Naive thymus-derived CD4-positive, alpha-beta T cell (primary cell): ENCODE measurements around the gene INO80D. TPM values are rescaled to one million over a fixed set of nuclear protein-coding genes. Genes with fewer than 3 reads are reported as not detected.

Experiments used
- ATAC-seq: fragments of 150-1000 bp; cut with Tn5 transposase; 2 replicates; pipeline ENCODE4 v1.10.0; 2021; ENCODE audit warnings: mild to moderate bottlenecking, moderate library complexity
- CTCF ChIA-PET: fragments of 350-600 bp; sonication (Branson Sonifier 250); formaldehyde crosslinking; loops from one replicate; lab custom pipeline; 2021; ENCODE audit warnings: antibody characterized with exemption; lab: Charles Lee
- POLR2A ChIA-PET: fragments of 350-600 bp; sonication (Branson Sonifier 250); formaldehyde crosslinking; loops from one replicate; lab custom pipeline; 2021; ENCODE audit warnings: antibody characterized with exemption, inconsistent platforms; lab: Charles Lee
- DNase-seq, 9 donors: peaks; one replicate each; pipeline versions ENCODE4 v3.0.0 to v3.0.0-alpha.2; 2020 to 2022; ENCODE audit warnings: mixed read lengths in 1 of 9
- H3K27ac ChIP-seq: one replicate; pipeline ENCODE4 v1.7.0; 2013; ENCODE audit warnings: mild to moderate bottlenecking, low read depth, low read length, moderate library complexity
- H3K27me3 ChIP-seq, 2 donors: one replicate each; pipeline ENCODE4 v1.7.0; 2013; ENCODE audit warnings: low read length in 2 of 2, mild to moderate bottlenecking in 2 of 2, moderate library complexity in 2 of 2; ENCODE audit not compliant: control insufficient read depth in 2 of 2, insufficient read depth in 2 of 2
- H3K36me3 ChIP-seq, 3 experiments: 1 replicate in 2 of 3; 2 replicates in 1 of 3; pipeline ENCODE4 v1.7.0; 2013; ENCODE audit warnings: low read length in 3 of 3, mild to moderate bottlenecking in 3 of 3, moderate library complexity in 1 of 3; ENCODE audit not compliant: insufficient read depth in 3 of 3, control insufficient read depth in 2 of 3
- H3K4me1 ChIP-seq, 2 donors: one replicate each; pipeline ENCODE4 v1.7.0; 2013; ENCODE audit warnings: low read length in 2 of 2, mild to moderate bottlenecking in 2 of 2, moderate library complexity in 1 of 2; ENCODE audit not compliant: control insufficient read depth in 2 of 2, insufficient read depth in 2 of 2
- H3K4me3 ChIP-seq: 2 replicates; pipeline ENCODE4 v1.7.0; 2013; ENCODE audit warnings: mild to moderate bottlenecking, low read length
- H3K9me3 ChIP-seq, 3 experiments: 1 replicate in 2 of 3; 2 replicates in 1 of 3; pipeline ENCODE4 v1.7.0; 2013; ENCODE audit warnings: low read length in 3 of 3; ENCODE audit not compliant: control insufficient read depth in 2 of 3
- H3K27ac Mint-ChIP-seq, 9 donors: one replicate each; pipeline ENCODE4 v1.8.0; 2020 to 2022; ENCODE audit warnings: mixed read lengths in 9 of 9, mild to moderate bottlenecking in 8 of 9, moderate library complexity in 5 of 9, inconsistent platforms in 2 of 9
- H3K27me3 Mint-ChIP-seq, 5 donors: one replicate each; pipeline ENCODE4 v1.8.0; 2021 to 2022; ENCODE audit warnings: mixed read lengths in 5 of 5, mild to moderate bottlenecking in 1 of 5
- H3K36me3 Mint-ChIP-seq, 5 donors: one replicate each; pipeline ENCODE4 v1.8.0; 2020 to 2022; ENCODE audit warnings: mixed read lengths in 5 of 5, mild to moderate bottlenecking in 3 of 5, inconsistent platforms in 1 of 5
- H3K4me1 Mint-ChIP-seq, 7 donors: one replicate each; pipeline ENCODE4 v1.8.0; 2020 to 2022; ENCODE audit warnings: mixed read lengths in 7 of 7, mild to moderate bottlenecking in 3 of 7, inconsistent platforms in 1 of 7
- H3K4me3 Mint-ChIP-seq, 10 donors: one replicate each; pipeline ENCODE4 v1.8.0; 2020 to 2022; ENCODE audit warnings: mild to moderate bottlenecking in 10 of 10, mixed read lengths in 10 of 10, moderate library complexity in 6 of 10, inconsistent platforms in 2 of 10
- H3K9me3 Mint-ChIP-seq, 11 donors: one replicate each; pipeline ENCODE4 v1.8.0; 2020 to 2022; ENCODE audit warnings: mixed read lengths in 11 of 11, mild to moderate bottlenecking in 4 of 11, inconsistent platforms in 1 of 11, moderate library complexity in 1 of 11
- intact Hi-C, 2 donors: fragments of 100-400 bp; cut with micrococcal nuclease; formaldehyde crosslinking; loops; one replicate each; pipeline ENCODE4 v1.15.1; 2023
- polyA plus RNA-seq, 2 donors: library from polyadenylated mRNA; unstranded; fragments of 300-500 nt; fragmentation: Illumina TruSeq; gene quantifications; one replicate each; pipeline ENCODE4 v1.2.3, GENCODE V29; 2021
- total RNA-seq, 6 experiments: library from RNA in 5 of 6; stranded (reverse) in 5 of 6; gene quantifications; 1 replicate in 5 of 6; 2 replicates in 1 of 6; pipeline ENCODE4 v1.2.3 and lab custom pipeline; 2021 to 2026

INO80D gene
- total and polyA plus RNA-seq, 7 experiments from 2014 or later: 13.4 to 50.9 (median 43.1) TPM

DNA sequence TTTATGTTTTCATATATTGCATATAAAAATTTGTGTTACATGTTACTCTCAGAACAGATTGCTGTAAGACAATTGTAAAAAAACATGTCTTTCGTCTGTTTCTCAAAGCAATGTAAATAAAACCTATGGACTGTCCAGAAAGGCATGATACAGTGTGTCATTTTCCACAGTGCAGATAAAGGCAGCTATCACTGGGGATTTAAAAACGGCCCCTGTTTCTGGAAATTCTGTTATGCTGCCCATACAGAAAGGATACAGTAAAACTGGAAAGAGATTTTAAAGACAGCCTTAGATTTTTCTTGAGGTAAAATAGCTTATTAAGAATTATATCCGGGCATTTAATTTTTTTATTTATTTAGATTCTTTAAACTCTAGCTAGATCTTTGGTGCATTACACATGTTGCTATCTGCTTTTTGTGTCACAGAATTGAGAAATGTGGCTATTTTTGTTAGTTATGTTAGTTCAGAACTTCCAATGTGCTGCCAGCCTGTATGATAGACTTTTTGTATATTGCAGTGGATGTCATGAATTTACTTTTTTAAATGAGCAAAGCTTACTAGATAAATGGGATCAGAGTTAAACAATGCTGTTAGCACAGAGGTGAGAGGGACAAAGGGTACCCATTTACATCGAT, 859 bp upstream of the INO80D start:
- peak overlapping the region; percentile 97 for H3K27ac ChIP-seq
- peaks cover 0 to 3% (median 0%) of the 10 kb centered on the region in 11 donors for H3K9me3 Mint-ChIP-seq
- H3K4me3 ChIP-seq: peak overlapping the region; percentile 97
- ATAC-seq (no peak), DNase-seq (peak in 1 of 9 donors; percentile 4)
- H3K27me3 Mint-ChIP-seq: no peaks in the 10 kb centered on the region
- ChIA-PET CTCF (interaction anchor here (0.5 to 0.6 kb wide), 2 partner anchors 54 to 1819 kb away, joined by 3 to 7 read pairs; no protein-coding TSS in a partner anchor), POLR2A (interaction anchor here (0.6 to 2.0 kb wide), 9 partner anchors 10 to 1078 kb away, joined by 3 to 16 read pairs (median 3); partner anchors contain the start of genes EEF1B2, FASTKD2, MDH1B and NDUFS1)
- H3K4me1 Mint-ChIP-seq: peaks cover 16 to 51% (median 38%) of the 10 kb centered on the region in 7 donors
- intact Hi-C loops: loop anchor here (1.0 to 10.0 kb wide), 13 partner anchors 32 to 1440 kb away; partner anchors contain the start of genes EEF1B2 (in 2 of the 2), FASTKD2 (in 2 of the 2), KLF7 (in 2 of the 2) and MDH1B (in 2 of the 2)
- H3K36me3 ChIP-seq: peaks cover 0 to 3% (median 0%) of the 10 kb centered on the region in 3 experiments
- peaks cover 0 to 9% (median 3%) of the 10 kb centered on the region in 5 donors for H3K36me3 Mint-ChIP-seq
- H3K4me1 ChIP-seq: peaks cover 0 to 5% of the 10 kb centered on the region in 2 donors
- H3K27ac Mint-ChIP-seq: peak overlapping the region; percentile 75 to 100 (median 94)
- H3K9me3 ChIP-seq: no peaks in the 10 kb centered on the region
- no peaks in the 10 kb centered on the region for H3K27me3 ChIP-seq
- H3K4me3 Mint-ChIP-seq: peak overlapping the region; percentile 80 to 99 (median 98)

DNA sequence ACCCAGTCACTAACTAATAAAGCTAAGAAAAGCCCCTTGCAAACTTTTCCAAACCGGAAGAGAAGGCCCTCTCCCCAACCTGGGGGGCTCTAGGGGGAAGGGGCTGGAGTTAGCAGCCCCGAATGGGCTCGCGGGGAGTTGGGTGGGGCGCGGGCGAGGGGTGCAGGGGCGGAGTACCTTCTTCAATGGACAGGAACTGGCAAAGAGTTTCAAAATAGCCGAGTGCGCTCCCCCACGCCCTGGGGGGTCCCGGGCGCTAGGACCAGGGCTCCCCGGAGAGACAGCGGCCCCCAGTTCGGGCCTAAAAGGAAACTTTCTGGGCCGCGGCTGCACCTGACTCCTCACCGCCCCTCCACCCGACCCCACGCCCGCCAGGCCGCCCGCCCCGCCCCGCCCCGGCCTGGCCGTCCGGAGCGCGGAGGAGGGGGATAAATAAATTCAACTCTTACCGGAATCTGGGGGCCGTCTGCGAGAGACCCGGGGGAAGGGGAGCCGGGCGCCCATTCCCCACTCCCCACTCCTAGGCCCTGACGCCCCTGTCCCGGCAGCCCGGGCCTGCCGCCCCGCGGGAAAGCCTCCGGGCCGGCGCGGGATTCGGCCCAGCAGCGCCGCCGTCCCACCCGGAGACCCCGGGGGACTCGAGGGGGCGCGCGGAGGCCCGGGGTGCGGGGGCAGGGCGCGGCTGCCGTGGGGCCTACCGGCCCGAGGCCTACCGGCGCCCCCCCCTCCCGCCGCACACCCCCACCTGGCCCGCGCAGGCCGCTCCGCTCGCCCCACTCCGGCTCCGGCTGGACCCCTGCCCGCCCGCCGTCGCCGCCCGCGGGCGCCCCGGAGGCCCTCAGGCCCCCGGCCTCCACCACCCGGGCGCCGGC, 868 bp downstream of the INO80D start:
- Mint-ChIP-seq H3K27ac (peak overlapping the region; percentile 95 to 100 (median 98)), H3K4me3 (peak overlapping the region; percentile 95 to 99 (median 98)), H3K27me3 (no peaks in the 10 kb centered on the region), H3K36me3 (peaks cover 0 to 9% (median 4%) of the 10 kb centered on the region in 5 donors), H3K4me1 (peaks cover 26 to 63% (median 50%) of the 10 kb centered on the region in 7 donors), H3K9me3 (peaks cover 0 to 3% (median 0%) of the 10 kb centered on the region in 11 donors)
- H3K36me3 ChIP-seq: no peaks in the 10 kb centered on the region
- H3K4me1 ChIP-seq: peaks cover 0 to 9% of the 10 kb centered on the region in 2 donors
- DNase-seq (peak in 8 of 9 donors; percentile 42 to 80 (median 66)), ATAC-seq (peak; percentile 48)
- intact Hi-C loops: loop anchor here (1.0 to 10.0 kb wide), 12 partner anchors 18 to 1540 kb away; partner anchors contain the start of genes FASTKD2 (in 2 of the 2), KLF7 (in 2 of the 2), MDH1B (in 2 of the 2) and CREB1 (in 1 of the 2)
- CTCF ChIA-PET: interaction anchor here (1.0 kb wide), 2 partner anchors 54 to 76 kb away, joined by 3 read pairs; no protein-coding TSS in a partner anchor
- no peaks in the 10 kb centered on the region for H3K9me3 ChIP-seq
- peak overlapping the region; percentile 97 for H3K4me3 ChIP-seq
- no peaks in the 10 kb centered on the region for H3K27me3 ChIP-seq
- H3K27ac ChIP-seq: peak overlapping the region; percentile 97
- POLR2A ChIA-PET: interaction anchor here (0.7 to 2.3 kb wide), 13 partner anchors 11 to 1540 kb away, joined by 3 to 16 read pairs (median 4); partner anchors contain the start of genes EEF1B2, KLF7, METTL21A and NDUFS1

DNA sequence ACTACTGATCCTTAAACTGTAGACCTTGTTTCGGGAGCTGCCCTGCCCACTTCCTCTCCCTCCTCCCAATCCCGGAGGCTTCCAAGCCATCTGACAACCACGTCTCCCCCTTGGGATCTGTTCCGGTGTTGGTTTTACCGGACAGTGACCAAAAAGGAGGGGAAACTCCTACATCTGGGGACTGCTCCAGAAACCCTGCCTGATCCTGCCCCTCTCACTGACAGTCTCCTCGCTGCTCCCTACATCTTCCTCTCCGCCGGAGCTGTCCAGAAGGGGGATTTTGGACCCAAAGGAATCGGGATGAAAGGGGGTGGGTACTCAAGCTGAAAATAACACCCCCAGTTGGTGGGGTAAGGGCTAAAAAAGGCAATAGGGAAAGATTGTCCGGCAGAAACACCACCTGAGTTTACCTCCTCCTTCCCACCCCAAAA, 1.5 kb downstream of the INO80D start:
- H3K27me3 Mint-ChIP-seq: no peaks in the 10 kb centered on the region
- Histone ChIP-seq H3K27ac (peak overlapping the region; percentile 97), H3K9me3 (no peaks in the 10 kb centered on the region), H3K36me3 (no peaks in the 10 kb centered on the region), H3K4me1 (peaks cover 0 to 9% of the 10 kb centered on the region in 2 donors), H3K27me3 (no peaks in the 10 kb centered on the region), H3K4me3 (peak overlapping the region; percentile 96)
- ChIA-PET POLR2A (interaction anchor here (0.7 to 2.3 kb wide), 4 partner anchors 25 to 1082 kb away, joined by 3 to 15 read pairs (median 6); partner anchors contain the start of genes EEF1B2, KLF7 and NDUFS1), CTCF (no interaction called here)
- intact Hi-C loops: loop anchor here (2.0 to 10.0 kb wide), 4 partner anchors 18 to 1080 kb away; partner anchors contain the start of genes FASTKD2 (in 1 of the 2), KLF7 (in 1 of the 2), MDH1B (in 1 of the 2) and ZDBF2 (in 1 of the 2)
- peak in 5 of 9 donors; percentile 7 to 30 (median 20) for DNase-seq
- peaks cover 0 to 9% (median 3%) of the 10 kb centered on the region in 5 donors for H3K36me3 Mint-ChIP-seq
- H3K27ac Mint-ChIP-seq: peak overlapping the region; percentile 95 to 99 (median 97)
- peaks cover 0 to 3% (median 0%) of the 10 kb centered on the region in 11 donors for H3K9me3 Mint-ChIP-seq
- no peak for ATAC-seq
- H3K4me1 Mint-ChIP-seq: peaks cover 30 to 67% (median 56%) of the 10 kb centered on the region in 7 donors
- H3K4me3 Mint-ChIP-seq: peak overlapping the region; percentile 94 to 99 (median 98)

DNA sequence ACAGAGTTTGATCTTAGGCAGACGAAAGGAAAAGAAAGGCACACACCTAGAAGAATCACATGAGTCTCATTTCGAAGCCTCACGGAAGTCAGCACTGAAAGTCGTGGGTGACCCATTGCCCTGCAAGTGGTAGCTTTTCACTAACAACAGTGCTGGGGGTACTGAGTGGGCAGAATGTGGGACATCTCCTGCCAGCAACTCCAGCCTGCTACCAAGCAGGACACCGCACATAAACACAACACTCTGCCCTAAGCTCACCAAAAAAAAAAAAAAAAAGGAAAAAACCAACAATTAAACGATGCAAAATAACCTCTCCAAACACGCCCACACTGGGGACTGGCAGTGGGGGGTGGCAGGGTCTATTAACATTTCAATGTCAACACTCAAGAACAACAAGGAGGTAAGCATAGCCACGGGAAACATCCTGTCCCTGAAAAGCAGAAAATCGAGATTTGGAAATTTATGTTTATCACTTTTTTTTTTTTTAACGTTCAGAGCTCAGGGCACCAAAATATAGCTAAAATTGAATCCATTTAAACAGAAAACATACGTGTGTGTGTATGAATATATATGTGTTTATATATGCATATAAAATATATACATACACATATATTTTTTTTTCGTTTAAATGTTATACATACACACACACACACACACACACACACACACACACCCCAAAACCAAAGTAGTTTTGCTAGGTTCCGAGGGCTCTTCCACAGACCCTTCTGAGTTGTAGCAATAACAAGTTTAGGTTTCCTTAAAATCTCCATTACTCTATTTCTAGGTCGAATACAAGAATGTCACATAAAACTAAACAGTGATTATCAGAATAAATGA, 2.2 kb downstream of the INO80D start:
- DNase-seq: peak in 7 of 9 donors; percentile 7 to 38 (median 19)
- peaks cover 0 to 9% of the 10 kb centered on the region in 2 donors for H3K4me1 ChIP-seq
- Mint-ChIP-seq H3K4me1 (peaks cover 32 to 65% (median 54%) of the 10 kb centered on the region in 7 donors), H3K4me3 (peak overlapping the region; percentile 94 to 99 (median 98)), H3K27ac (peak overlapping the region; percentile 95 to 99 (median 97)), H3K9me3 (peaks cover 0 to 3% (median 0%) of the 10 kb centered on the region in 11 donors), H3K36me3 (peaks cover 0 to 6% (median 0%) of the 10 kb centered on the region in 5 donors), H3K27me3 (no peaks in the 10 kb centered on the region)
- ATAC-seq: no peak
- H3K36me3 ChIP-seq: no peaks in the 10 kb centered on the region
- peak overlapping the region; percentile 97 for H3K27ac ChIP-seq
- no peaks in the 10 kb centered on the region for H3K27me3 ChIP-seq
- no peaks in the 10 kb centered on the region for H3K9me3 ChIP-seq
- POLR2A ChIA-PET: interaction anchor here (0.6 to 2.3 kb wide), 4 partner anchors 24 to 1115 kb away, joined by 5 to 15 read pairs (median 6); partner anchors contain the start of genes EEF1B2, KLF7 and NDUFS1
- H3K4me3 ChIP-seq: peak overlapping the region; percentile 96
- CTCF ChIA-PET: interaction anchor here (0.7 kb wide), 1 partner anchor 191 kb away, joined by 3 read pairs; the partner anchor contains the start of gene ZDBF2
- intact Hi-C loops: loop anchor here (2.0 to 10.0 kb wide), 4 partner anchors 17 to 1081 kb away; partner anchors contain the start of genes FASTKD2 (in 1 of the 2), KLF7 (in 1 of the 2), MDH1B (in 1 of the 2) and ZDBF2 (in 1 of the 2)

DNA sequence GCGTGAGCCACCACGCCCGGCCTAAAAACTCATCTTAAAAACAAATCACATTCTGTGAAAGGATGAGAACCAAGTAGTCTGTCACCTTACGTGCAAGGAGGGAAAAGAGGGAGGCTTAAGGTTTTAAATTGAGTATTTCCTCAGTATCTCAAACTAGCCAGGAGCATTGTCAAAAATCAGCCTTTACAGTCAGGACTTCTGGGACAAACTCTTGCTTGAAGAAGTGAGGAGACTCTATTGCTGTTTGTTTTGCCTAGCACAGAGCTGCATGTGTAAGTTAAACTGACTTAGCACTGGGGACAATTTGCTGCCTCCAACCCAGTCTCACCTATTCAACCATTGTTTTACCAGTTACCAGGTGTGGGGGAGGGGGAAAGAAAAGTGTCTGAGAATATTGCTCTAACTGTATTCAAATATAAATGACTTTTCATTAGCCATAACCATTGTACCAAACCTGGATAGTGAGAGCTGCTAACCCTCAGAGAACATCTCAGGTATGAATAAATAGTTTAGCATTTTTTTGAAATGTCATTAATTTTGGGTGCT, 3.6 kb downstream of the INO80D start:
- Histone ChIP-seq H3K4me1 (peaks cover 0 to 9% of the 10 kb centered on the region in 2 donors), H3K27me3 (no peaks in the 10 kb centered on the region), H3K4me3 (no peak overlapping the region), H3K9me3 (no peaks in the 10 kb centered on the region), H3K27ac (no peak overlapping the region), H3K36me3 (no peaks in the 10 kb centered on the region)
- H3K27ac Mint-ChIP-seq: peak overlapping the region in 3 of 9 donors; percentile 8 to 32 (median 28)
- H3K27me3 Mint-ChIP-seq: no peaks in the 10 kb centered on the region
- H3K4me3 Mint-ChIP-seq: peak overlapping the region in 4 of 10 donors; percentile 25 to 63 (median 32)
- no peak for ATAC-seq
- H3K4me1 Mint-ChIP-seq: peaks cover 32 to 65% (median 61%) of the 10 kb centered on the region in 7 donors
- peaks cover 0 to 3% (median 0%) of the 10 kb centered on the region in 11 donors for H3K9me3 Mint-ChIP-seq
- peaks cover 0 to 7% (median 5%) of the 10 kb centered on the region in 5 donors for H3K36me3 Mint-ChIP-seq
- DNase-seq: no peak
- intact Hi-C loops: loop anchor here (10.0 kb wide), 3 partner anchors 192 to 1082 kb away; partner anchors contain the start of genes FASTKD2 (in 1 of the 2), KLF7 (in 1 of the 2), MDH1B (in 1 of the 2) and ZDBF2 (in 1 of the 2)
- ChIA-PET CTCF (interaction anchor here (0.7 kb wide), 1 partner anchor 1810 kb away, joined by 3 read pairs; no protein-coding TSS in a partner anchor), POLR2A (no interaction called here)
